Right renal pelvis (tissue), 4 donors: Measurements from ENCODE around the gene CDHR2. TPM values are rescaled to one million over a fixed set of nuclear protein-coding genes. Genes with fewer than 3 reads are reported as not detected.
"Not testable (repeated sequence)": the region's sequence is repeated elsewhere in the genome, so short reads cannot be mapped to it uniquely, and the experiment has no call there.

Experiments used
- DNase-seq, 4 donors: peaks; one replicate each; pipeline ENCODE4 v3.0.0-alpha.2; 2013; ENCODE audit warnings: low read depth in 4 of 4, low spot score in 3 of 4, missing footprints in 1 of 4
- polyA plus RNA-seq, 4 donors: library from polyadenylated mRNA; unstranded; fragments of 120-200 nt; gene quantifications; one replicate each; pipeline ENCODE4 v1.2.1, GENCODE V29; 2013; ENCODE audit not compliant: insufficient read length in 4 of 4

Gene CDHR2
- polyA plus RNA-seq, 4 donors, result 13.9 to 21.5 (median 18.6) TPM

DNA sequence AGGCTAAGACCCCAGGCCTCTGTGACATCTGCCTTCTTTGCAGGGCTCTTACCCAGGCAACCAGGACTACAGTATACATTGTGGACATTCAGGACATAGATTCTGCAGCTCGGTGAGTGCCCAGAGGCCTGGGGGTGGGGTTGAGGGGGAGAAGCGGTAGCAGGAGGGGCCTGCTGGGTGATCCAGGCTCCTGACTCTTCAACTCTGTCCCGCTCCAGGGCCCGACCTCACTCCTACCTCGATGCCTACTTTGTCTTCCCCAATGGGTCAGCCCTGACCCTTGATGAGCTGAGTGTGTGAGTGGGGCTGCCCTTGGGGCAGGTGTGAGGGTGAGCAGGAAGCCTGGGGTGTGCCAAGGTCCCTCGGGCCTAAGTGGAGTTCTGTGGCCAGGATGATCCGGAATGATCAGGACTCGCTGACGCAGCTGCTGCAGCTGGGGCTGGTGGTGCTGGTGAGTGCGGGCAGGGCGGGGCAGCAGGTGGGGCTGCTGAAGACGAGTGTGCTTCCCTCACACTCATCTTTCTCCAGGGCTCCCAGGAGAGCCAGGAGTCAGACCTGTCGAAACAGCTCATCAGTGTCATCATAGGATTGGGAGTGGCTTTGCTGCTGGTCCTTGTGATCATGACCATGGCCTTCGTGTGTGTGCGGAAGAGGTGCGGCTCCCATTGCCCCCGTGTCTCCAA, 41.0 kb downstream of the CDHR2 start:
- DNase-seq, result no peak

DNA sequence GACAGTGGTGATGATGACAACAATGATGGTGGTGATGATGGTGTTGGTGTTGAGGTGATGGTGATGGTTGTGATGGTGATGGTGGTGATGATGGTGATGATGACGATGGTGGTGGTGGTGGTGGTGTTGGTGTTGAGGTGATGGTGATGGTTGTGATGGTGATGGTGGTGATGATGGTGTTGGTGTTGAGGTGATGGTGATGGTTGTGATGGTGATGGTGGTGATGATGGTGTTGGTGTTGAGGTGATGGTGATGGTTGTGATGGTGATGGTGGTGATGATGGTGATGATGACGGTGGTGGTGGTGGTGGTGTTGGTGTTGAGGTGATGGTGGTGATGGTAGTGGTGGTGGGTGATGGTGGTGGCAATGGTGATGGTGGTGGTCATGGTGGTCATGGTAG, 42.5 kb downstream of the CDHR2 start:
- not testable (repeated sequence) for DNase-seq

DNA sequence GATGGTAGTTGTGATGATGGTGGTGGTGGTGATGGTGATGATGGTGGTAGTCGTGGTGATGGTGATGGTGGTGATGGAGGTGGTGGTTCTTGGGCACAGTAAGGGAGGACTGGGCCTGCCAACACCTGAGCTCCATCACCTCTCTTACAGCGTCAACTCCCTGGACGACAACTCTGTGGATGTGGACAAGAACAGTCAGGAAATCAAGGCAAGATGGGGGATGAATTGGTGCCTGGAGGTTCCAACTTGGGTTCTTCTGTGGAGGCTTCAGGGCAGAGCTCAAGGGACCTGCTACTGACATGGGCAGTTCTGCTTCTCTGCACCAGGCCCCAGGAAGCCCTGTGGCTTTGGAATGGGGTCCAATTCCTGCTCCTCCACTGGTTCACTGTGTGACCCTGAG, 43.4 kb downstream of the CDHR2 start:
- DNase-seq, result no peak

DNA sequence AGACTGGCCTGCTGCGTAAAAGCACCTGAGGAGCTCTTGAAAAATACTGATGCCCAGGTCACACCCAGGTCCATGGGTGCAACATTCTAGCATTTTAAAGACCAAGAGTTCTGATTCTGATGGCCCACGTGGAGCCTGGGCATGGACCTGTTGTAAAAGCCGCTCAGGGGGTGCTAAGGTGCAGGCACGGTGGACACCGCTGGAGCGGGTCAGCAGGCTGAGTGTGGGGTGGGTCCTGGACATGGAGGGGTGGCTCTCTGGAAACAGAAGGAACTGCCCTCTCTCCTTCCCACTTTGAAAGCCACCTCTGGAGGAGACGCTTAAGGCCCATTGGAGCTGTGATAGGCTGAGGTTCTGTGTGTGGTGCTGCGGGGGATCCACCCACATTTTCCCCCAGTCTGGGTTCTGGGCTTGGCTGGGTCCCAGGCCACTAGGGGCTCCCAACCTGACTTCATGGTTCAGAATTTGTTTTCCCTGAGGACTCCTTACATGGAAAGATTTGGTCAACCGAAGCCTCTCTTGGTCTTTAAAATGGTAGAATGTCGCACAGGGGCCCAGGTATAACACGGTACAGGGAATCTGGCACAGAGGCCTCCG, 44.2 kb downstream of the CDHR2 start:
- no peak for DNase-seq

DNA sequence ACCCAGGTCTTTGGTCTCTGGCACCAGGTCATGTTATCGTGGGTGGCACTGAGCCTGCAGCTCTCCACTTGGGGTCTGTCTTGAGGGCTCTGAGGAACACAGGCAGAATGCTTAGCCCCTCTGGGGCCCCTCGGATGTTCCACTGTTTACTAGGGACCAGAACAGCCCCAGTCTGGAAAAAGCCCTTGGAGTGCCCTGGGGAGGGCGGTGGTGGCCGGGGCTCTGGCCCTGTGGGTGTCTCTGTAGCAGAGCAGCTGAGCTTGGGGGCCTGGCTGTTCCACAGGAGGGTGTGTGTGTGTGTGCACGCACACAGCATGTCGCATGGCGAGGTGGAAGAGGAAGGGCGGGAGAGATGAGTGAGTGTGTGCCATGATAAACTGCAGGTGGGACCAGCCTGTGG, 45.4 kb downstream of the CDHR2 start:
- no peak for DNase-seq

DNA sequence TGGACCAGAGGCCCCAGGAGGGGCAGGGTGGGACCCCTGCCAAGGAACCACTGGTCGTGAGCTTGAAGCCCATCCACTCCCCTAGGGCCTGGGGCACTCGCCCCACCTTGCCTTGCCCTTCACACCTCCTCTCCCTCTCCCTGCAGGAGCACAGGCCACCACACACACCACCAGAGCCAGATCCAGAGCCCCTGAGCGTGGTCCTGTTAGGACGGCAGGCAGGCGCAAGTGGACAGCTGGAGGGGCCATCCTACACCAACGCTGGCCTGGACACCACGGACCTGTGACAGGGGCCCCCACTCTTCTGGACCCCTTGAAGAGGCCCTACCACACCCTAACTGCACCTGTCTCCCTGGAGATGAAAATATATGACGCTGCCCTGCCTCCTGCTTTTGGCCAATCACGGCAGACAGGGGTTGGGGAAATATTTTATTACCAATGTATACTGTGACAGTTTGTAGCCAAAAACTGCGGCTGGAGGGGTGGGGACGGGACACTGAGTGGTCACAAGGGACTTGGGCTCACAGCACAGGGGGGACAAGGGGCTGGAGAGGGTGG, 46.3 kb downstream of the CDHR2 start:
- DNase-seq, result no peak

DNA sequence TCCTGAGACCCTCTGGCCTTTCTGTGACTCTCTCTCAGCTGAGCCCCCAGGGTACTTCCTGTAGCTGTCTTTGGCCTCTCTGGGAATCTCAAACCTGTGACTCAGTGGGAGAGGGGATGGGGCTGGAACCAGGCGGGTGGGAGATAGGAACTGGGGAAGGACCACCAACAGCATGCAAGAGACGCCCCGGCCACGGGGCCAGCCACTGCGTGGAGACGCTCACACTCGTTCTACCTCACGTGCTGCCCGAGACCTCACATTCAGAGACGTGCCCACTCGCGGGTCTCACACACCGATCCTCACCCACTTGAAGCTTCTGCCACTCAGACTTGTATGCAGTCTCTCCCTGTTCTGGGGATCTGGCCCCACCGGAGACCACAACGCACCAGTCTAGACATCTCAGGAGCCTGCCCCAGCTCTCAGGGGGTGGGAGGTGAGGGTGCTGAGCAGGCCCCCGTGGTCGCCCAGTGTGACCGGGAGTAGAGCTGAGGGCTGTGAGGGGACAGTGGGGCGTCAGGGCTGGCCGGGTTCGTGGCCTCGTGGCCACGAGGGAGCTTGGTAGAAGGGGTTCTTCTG, 47.0 kb downstream of the CDHR2 start:
- DNase-seq, result no peak

DNA sequence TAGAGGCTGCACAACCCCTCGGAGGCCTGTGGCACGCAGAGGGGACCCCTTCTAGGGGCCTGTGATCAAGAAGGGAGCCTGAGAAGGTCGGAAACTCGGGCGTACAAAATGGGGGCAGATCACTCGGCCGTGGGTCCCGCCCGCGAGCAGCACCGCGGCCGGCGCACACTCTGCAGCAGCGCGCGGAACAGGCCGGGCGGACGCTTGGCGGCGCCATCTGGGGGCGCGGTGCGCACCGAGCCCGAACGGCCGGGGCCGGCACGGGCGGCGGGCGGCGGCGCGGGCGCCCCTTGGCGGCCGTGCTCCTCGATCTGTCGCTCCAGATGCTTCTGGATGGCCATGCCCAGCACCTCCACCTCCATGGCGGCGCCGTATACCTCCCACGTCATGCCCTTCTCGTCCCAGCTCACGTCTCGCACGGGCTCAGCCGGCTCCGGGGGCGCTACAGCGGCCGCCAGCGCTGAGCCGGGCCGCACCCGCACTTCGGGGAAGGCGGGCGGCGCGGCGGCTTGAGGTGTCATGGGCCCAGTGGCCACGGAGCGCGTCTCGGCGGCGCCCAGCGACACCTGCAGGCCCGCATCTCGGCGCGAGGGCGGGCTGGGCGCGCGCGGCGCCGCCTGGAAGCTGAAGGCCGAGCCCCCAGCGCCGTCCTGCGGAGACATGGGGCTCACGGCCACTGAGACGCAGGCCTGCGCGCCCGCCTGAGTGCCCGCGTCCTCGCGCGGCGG, 47.7 kb downstream of the CDHR2 start:
- DNase-seq, result peak in 2 of 4 donors; percentile 13 to 26

DNA sequence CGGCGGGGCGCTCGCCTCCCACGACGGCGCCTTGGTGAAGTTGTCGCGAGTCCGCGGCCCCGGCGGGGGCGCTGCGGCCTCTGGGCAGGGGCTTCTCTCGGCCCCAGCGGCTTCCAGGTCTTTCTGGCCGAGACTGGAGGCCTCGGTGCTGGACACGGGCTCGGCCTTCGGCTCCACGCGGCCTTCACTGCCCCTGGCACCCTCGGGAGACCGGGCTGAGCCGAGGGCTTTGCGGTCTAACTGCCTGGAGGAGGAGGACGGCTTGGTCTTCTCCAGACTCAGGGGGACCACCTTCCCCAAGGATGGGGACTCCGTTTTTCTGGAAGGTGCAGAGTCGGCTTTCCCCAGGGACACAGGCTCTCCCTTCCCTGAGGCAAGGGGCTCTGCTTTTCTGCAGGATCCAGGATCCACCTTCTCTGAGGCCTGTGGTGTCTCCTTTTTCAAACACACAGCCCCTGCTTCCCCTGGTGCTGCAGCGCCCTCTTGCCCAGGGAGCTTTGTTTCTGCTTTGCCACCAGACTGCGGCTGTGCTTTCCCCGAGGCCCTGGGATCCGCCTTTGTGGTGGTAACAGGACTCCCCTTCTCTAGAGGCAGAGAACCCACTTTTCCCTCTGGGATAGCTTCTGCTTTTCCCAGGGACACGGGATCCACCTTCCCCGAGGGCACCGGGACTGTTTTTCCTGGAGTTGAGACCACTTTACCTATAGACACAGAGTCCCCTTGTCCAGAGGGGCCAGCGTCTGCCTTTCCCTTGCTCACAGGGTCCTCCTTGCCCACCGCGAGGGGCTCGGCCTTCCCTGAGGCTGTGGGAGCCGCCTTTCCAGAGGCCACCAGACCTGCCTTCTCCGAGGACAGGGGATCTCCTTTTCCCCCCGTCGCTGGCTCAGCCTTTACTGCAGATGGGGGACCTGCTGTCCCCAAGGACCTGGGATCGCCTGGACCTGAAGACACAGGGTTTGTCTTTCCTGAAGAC, 48.6 kb downstream of the CDHR2 start:
- no peak for DNase-seq

DNA sequence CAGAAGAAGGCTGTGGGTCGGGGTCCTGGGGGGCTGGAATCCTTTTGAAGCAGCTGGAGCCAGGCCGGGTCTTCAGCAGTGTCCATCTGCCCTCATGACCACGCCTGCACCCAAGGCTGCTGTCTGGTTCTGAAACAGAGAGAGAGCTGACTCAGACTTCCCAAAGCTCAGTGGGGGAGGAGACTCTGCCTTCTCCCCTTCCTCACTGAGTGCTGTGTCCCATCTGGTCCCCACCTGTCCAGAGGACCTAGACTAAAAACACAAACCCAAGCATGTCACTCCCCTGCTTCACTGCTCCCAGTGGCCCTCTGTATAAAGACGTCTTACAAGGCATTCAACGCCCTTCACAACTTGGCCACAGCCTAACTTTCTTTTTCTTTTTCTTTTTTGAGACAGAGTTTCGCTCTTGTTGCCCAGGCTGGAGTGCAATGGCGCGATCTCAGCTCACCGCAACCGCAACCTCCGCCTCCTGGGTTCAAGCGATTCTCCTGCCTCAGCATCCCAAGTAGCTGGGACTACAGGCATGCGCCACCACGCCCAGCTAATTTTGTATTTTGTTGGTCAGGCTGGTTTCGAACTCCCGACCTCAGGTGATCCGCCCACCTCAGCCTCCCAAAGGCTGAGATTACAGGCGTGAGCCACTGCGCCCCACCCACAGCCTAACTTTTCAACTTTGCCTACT, 50.7 kb downstream of the CDHR2 start:
- not testable (repeated sequence) for DNase-seq

DNA sequence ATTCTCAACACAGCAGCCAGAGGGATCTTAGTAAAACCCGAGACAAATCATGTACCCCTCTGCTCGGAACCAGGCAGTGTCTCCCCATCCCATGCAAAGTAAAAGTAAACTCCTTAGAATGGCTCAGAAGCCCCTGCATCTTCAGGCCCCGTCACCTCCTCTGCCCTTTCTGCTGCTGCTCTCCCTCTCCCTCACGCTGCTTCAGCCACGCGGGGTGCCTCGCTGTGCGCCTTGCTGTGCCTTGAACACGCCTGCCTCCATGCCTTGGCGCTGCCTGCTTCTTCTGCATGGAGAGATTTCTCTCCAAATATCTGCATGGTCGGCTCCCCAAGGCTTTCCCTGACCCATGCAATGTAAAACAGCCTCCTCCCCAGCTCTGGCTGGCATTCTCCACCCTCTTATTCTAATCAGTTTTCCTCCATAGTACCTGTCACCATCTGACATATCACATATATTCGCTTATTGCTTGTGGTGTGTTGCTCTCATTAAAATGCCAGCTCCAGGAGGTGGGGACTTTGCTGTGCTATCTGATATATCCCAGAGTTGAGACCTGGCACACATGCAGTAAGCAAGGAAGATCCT, 52.9 kb downstream of the CDHR2 start:
- no peak for DNase-seq

DNA sequence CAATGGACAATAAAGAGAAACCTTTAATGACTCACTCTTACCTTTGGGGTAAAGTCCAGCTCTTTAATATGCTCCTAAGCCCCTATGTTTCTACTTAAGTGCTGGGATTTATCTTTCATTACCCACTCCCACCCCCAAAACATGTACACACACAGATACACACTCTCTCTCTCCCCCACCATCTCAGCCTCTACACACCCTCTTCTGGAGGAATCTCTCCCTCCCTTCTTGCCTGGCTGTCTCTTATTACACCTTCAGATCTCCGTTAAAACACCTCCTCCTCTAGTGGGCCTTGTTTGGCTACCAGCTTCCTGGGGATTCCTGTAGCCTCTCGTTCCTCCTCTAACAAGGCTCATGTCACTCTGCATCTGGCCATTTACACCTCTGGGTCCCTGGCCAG, 53.9 kb downstream of the CDHR2 start:
- no peak for DNase-seq

DNA sequence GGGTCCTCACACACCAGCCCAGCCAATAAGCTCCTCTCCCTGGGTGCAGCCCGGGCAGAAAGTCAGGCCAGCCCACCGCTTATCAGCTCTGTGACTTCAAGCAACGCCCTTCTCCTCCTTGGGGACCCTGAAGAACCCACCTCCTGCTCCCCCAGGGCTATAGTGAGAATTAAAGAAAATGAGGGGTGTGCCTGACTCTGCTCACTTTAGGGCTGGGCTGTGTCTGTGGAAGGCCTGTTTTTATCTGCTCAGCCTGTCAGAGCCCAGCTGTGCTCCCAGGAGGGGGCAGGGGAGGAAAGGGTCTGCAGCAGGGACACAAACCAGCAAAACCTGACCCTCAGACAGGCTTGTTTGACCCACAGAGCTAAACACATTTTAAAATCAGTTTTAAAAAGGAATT, 56.9 kb downstream of the CDHR2 start:
- DNase-seq, result no peak

DNA sequence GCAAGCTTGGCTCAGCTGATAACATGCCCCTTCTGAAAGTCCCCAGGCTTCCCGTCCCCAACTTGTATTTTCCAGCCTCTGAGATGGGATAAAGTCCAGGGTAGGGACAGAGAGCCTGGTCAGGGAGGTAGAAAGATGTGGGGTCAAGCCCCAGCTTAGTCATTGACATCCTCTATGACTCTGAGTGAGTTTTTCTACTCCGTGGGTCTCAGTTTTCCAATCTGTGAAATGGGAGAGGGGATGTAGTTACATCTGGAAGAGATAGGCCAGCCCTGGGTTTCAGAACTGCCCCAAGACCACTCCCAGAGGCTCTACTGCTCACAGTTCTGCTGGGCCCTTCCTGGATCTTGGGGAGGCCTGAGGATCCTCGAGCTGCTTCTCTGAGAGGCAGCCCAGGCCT, 57.7 kb downstream of the CDHR2 start:
- no peak for DNase-seq

DNA sequence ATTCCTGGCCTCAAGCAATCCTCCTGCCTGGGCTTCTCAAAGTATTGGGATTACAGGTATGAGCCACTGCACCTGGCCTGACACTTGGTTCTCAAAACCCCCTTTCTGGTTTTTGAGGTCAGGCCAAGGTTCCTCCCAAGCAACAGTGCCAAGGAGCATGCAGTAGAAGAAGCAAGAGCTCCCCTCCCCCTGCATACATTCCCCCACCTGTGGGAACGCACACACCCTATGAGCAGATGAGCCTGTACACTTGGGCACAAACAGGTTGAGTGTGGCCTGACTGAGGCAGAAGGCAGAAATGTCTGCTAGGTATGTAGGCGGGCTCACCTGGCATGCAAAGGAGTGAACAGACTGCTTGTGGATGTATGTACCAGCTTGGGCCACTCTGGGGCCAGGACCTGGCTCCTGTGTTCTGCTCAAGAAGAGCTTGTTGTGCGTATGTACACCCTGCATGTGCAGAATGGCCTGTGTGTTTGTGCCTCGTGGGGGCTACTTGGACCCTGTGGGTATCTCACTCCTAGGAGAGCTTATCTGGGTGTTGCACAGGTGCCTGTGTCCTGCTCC, 59.1 kb downstream of the CDHR2 start:
- no peak for DNase-seq

DNA sequence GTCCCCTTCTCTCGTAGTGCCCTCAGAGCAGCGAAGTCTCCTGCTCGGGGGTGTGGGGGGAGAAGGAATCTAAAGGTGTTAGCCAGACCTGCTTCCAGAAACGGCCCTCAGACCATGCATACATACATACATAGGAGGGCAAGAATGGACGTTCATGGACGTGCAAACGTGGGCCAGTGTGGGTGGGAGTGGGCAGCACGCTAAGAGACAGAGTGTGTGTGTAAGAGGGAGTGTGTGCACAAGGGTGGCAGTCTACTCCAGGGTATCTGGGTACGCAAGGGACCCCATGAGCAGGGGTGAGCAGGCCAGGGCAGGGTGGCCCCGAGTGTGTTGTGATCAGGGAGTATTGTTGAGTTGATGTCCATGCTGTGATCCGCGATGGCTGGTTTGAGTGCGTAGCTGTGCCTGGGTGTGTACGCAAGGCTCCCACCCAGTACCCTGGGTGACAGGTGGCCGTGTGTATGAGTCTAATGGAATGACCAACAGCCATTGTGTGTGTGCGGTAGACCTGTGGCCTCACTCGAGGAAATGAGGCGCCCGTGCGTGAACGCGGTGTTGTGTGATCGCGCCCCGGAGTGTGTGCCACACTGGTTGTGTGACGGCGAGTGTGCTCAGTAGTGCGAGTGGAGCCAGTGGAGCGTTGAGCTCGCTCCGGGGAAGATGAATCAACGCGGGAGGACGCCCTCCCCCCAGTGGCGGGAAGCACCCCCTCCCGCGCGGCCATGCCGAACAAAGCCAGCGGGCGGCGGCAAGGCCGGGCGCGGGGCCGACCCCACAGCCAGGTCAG, 60.0 kb downstream of the CDHR2 start:
- no peak for DNase-seq

DNA sequence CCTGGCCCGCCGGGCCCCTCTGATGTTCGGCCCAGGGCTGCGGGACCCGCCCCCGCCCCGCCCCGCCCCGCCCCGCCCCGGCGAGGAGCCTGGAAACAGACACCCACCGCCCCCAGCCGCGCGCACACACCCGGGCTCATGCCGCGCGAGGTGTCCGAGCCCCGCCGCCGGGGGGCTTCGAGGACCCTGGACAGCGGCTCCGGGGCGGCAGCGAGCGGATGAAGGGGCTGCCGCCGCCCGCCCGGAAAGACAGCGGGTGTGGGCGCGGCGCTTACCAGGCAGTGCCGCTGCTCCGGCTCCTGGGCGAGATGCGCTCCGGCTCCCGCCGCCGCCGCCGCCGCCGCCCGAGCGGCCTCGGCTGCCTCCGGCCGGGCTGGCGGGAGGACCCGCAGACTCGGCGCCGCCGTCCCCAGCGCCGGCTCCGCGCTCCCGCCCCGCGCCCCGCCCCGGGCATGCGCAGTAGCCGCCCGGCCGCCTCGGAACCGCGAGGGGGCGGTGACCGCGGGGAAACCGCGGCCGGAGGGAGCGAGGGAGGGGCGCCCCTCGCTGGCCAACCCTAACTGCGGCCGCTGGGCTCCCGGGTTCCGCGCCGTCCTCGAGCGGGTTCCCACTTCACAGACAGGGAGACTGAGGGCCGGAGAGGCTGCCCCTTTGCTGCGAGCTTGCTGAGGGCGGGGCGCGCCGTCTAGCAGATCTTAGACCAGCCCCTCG, 60.7 kb downstream of the CDHR2 start, which contains the start of gene GPRIN1:
Gene GPRIN1 (minus strand): TSS at position 433 of the 711 bp plus-strand sequence. CDS start 10,322 bp downstream, outside the sequence.
- peak in 2 of 4 donors; percentile 43 to 48 for DNase-seq
